ENCODE results near the gene AGBL5.

The AGBL5 gene

DNA sequence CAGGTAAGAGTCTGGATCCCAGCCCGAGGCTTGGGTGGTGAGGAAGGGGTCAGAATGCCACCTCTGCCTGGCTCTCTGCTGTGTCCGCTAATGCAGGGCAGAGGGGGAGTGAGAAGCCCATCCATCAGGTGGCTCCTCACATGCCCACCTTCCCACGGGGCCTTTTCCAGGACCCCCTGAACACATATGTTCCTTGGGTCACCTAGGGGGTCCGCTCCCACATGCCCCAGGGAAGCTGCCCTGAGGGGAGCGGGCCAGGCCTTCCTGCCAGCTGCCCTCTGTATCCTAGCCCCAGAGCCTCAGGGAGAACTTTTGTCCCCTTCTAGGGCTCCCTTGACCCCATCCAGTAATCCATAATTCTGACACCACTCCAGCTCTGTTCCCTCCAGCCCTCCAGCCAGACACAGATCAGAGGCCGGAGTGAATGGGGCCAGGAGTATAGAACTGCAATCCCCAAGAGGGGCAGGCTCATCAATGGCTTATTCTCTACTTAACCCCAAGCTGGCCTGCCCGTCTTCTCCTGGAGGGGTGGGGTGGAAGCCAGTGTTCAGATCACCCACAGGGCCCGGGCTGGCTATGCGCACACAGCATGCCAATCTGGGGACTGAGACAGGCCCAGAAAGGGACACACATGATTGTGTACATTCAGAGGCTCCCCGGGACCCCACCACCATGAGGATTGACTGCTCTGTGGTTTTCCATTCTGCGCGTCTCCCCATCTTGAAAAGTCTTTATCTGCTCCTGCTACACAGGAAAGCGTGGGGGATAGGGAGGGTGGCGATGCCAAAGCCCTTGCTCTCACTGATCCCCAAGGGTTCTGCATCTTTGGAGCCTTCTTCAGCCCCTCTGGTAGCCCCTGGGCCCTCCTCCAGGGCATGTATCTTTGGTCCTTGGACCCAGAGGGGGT, 28.0 kb downstream of the AGBL5 start:
- DNase-seq, result no peak

DNA sequence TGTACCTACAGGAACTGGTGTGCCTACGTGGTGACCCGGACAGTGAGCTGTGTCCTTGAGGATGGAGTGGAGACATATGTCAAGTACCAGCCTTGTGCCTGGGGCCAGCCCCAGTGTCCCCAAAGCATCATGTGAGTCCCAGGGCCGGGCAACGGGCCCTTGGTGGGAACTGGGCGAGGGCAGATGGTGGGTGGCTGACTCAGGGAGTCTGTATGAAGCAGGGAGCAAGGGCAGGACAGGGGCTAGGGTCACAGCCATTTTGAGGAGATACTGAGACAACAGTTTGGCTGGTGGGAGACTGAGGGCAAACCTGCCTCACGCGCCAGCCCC, 28.6 kb downstream of the AGBL5 start:
- no peak for DNase-seq

DNA sequence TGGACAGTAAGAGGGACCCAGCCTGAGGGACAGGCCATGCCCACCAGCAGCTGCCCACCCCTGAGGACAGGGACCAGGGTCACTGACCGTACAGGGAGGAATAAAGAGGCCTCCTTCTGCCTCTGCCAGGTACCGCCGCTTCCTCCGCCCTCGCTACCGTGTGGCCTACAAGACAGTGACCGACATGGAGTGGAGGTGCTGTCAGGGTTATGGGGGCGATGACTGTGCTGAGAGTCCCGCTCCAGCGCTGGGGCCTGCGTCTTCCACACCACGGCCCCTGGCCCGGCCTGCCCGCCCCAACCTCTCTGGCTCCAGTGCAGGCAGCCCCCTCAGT, 29.1 kb downstream of the AGBL5 start:
- DNase-seq, result no peak

DNA sequence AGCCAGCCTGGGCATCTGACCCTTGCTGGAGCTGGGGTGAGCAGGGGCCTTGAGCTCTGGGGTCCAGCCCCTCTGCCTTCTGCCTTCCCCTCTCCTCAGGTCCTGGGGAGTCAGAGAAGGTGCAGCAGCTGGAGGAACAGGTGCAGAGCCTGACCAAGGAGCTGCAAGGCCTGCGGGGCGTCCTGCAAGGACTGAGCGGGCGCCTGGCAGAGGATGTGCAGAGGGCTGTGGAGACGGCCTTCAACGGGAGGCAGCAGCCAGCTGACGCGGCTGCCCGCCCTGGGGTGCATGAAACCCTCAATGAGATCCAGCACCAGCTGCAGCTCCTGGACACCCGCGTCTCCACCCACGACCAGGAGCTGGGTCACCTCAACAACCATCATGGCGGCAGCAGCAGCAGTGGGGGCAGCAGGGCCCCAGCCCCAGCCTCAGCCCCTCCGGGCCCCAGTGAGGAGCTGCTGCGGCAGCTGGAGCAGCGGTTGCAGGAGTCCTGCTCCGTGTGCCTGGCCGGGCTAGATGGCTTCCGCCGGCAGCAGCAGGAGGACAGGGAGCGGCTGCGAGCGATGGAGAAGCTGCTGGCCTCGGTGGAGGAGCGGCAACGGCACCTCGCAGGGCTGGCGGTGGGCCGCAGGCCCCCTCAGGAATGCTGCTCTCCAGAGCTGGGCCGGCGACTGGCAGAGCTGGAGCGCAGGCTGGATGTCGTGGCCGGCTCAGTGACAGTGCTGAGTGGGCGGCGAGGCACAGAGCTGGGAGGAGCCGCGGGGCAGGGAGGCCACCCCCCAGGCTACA, 30.7 kb downstream of the AGBL5 start:
- no peak for DNase-seq

DNA sequence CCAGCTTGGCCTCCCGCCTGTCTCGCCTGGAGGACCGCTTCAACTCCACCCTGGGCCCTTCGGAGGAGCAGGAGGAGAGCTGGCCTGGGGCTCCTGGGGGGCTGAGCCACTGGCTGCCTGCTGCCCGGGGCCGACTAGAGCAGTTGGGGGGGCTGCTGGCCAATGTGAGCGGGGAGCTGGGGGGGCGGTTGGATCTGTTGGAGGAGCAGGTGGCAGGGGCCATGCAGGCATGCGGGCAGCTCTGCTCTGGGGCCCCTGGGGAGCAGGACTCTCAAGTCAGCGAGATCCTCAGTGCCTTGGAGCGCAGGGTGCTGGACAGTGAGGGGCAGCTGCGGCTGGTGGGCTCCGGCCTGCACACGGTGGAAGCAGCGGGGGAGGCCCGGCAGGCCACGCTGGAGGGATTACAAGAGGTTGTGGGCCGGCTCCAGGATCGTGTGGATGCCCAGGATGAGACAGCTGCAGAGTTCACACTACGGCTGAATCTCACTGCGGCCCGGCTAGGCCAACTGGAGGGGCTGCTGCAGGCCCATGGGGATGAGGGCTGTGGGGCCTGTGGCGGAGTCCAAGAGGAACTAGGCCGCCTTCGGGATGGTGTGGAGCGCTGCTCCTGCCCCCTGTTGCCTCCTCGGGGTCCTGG, 31.4 kb downstream of the AGBL5 start:
- DNase-seq, result no peak

DNA sequence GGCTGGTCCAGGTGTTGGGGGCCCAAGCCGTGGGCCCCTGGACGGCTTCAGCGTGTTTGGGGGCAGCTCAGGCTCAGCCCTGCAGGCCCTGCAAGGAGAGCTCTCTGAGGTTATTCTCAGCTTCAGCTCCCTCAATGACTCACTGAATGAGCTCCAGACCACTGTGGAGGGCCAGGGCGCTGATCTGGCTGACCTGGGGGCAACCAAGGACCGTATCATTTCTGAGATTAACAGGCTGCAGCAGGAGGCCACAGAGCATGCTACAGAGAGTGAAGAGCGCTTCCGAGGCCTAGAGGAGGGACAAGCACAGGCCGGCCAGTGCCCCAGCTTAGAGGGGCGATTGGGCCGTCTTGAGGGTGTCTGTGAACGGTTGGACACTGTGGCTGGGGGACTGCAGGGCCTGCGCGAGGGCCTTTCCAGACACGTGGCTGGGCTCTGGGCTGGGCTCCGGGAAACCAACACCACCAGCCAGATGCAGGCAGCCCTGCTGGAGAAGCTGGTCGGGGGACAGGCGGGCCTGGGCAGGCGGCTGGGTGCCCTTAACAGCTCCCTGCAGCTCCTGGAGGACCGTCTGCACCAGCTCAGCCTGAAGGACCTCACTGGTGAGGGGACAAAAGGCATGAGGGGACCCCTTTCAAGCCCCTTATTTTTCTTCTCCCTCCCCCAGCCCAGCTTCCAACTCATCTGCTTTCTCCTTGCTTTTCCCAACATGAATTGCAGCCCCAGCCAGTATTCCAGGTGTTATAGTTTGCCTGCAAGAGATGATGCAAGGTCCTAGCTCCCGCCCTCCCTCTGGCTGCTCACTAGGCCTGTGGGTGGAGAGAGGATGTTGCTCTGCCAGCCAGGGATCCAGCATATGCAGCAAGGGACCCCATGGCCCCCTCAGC, 32.2 kb downstream of the AGBL5 start:
- no peak for DNase-seq

DNA sequence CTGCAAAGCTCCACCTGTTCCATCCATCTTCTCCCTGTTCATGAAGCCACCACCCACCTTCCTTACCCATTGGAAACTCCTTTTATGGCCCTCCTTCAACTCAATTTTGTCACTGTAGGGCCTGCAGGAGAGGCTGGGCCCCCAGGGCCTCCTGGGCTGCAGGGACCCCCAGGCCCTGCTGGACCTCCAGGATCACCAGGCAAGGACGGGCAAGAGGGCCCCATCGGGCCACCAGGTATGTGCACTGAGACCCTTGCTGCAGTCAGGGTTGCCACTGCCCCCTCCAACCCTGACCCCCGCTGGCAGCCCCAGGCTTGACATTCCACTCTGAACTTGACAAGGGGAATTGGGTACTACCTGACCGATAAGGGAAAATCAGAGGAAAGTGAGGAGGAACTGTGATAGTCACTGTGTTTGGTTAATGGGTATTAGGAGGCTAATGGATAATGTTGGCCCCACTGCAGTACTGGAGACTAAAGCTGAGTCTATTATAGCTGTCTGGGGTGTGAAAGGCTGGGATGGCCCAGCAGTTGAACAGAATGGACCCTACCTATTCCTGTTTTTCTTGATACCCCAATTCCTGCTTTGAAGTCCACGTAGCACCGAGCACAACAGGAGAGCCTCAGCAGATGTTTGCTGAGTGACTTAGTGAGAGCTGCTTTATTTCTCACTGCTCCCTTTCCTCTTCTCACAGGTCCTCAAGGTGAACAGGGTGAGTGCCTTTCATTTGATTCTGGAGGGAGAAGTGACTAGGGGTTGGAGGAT, 33.0 kb downstream of the AGBL5 start:
- no peak for DNase-seq

DNA sequence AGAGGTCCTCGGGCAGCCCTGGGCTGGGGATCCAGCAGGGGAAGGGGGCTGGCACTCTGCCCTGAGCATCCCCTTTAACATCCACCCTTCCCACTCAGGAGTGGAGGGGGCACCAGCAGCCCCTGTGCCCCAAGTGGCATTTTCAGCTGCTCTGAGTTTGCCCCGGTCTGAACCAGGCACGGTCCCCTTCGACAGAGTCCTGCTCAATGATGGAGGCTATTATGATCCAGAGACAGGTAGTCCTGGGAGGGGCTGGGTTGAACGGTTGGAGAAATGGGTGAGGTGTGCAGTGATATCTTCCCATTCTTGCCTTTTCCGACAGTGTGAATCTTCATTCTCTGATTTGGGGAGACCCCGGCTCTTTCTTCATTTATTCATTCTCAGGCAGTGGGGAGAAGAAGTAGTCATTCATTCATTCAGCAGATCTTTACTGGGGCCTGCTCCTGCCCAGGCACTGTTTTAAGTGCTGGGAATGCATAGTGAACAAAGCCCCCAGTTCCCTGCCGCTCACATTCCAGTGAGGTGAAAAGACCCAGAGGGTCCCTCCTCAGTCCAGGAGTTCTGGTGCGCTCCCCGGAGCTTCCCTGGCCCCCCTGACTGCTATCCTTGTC, 33.7 kb downstream of the AGBL5 start:
- DNase-seq, result no peak

DNA sequence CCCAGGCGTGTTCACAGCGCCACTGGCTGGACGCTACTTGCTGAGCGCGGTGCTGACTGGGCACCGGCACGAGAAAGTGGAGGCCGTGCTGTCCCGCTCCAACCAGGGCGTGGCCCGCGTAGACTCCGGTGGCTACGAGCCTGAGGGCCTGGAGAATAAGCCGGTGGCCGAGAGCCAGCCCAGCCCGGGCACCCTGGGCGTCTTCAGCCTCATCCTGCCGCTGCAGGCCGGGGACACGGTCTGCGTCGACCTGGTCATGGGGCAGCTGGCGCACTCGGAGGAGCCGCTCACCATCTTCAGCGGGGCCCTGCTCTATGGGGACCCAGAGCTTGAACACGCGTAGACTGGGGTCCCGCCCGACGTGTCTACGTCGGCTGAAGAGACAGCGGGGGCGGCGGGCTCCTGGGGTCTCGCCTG, 34.2 kb downstream of the AGBL5 start:
- peak; percentile 20 for DNase-seq

DNA sequence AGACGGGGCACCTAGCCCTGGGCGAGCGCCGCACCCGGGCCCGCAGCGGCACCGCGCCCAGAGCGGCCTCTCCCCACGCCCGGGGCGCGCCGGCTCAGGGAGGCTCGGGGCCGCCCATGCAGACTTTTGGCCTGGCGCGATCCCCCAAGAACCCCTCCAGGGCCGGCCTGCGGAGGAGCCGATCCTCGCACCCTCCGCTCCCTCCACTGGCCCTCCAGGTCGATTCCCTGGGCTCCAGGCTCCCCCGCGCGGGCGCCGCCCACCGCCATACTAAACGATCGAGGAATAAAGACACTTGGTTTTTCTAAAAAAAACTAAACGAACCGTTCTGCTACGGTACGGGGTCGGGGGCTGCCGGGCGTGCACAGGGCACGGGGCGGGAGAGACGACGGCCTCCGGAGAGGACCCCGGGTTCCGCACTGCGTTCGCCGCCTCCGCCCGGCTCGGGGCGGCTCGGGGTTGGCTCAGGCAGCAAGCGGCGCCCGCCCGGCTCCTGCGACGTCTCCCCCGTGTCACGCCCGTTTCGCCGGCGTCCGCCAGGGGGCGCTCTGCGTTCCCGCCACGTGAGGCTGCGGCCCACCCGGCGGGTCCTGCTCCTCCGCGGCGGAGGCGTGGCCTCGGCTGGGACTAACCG, 34.7 kb downstream of the AGBL5 start:
- peak; percentile 98 for DNase-seq

DNA sequence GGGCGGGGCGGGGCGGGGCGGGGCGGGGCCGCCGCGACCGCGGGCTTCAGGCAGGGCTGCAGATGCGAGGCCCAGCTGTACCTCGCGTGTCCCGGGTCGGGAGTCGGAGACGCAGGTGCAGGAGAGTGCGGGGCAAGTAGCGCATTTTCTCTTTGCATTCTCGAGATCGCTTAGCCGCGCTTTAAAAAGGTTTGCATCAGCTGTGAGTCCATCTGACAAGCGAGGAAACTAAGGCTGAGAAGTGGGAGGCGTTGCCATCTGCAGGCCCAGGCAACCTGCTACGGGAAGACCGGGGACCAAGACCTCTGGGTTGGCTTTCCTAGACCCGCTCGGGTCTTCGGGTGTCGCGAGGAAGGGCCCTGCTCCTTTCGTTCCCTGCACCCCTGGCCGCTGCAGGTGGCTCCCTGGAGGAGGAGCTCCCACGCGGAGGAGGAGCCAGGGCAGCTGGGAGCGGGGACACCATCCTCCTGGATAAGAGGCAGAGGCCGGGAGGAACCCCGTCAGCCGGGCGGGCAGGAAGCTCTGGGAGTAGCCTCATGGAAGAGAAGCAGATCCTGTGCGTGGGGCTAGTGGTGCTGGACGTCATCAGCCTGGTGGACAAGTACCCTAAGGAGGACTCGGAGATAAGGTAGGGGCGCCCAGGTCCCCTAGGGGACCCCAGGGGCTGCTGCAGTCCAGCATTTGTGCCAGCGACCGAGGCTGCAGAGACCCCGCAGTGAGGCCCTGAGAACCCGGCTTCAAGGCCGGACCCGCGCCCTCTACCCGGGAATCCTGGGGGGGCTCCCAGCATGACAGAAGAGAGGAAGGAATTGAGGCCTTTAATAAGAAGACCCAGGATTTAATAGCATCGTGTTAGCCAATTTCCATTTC, 35.5 kb downstream of the AGBL5 start, which contains the start of gene KHK:
KHK (plus strand) TSS at position 49 of the 870 bp plus-strand sequence; CDS start at position 537, 488 bp downstream.
- no peak for DNase-seq

DNA sequence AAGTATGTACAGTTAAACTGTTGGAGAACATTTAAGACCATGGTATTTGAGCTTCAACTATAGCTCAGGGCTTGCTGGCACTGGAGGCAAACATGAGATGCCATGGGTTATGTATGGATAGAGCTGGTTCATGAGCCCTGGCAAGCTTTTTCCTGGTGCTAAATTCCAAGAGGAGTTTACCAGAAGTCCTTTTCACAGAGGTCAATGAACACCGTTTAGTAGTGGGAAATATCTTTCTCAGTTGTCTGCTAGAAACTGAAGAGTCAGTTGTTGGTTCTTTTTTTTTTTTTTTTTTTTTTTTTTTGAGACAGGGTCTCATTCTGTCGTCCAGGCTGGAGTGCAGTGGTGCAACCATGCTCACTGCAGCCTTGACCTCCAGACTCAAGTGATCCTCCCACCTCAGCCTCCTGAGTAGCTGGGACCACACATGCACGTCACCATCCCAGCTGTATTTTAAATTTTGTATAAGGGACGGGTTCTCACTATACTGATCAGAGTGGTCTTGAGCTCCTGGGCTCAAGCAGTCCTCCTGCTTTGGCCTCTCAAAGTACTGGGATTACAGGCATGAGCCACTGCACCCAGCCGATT, 36.4 kb downstream of the AGBL5 start:
- no peak for DNase-seq

DNA sequence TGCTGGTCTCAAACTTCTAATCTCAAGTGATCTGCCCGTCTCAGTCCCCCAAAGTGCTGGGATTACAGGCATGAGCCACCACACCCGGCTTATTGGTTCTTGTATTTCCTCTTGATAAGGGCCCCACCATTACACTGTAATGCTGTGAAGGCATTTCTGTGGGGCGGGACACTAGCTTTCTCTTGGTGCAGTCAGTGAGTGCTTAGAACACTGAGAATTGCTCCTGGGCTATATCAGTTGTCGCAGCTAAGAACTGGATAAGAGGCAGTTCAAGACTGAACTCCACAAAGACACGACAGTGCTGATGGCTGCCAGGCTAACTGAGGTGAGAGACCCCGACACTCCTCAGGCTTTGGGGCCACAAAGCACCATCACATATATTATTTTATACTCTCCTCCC, 37.2 kb downstream of the AGBL5 start:
- DNase-seq, result no peak

DNA sequence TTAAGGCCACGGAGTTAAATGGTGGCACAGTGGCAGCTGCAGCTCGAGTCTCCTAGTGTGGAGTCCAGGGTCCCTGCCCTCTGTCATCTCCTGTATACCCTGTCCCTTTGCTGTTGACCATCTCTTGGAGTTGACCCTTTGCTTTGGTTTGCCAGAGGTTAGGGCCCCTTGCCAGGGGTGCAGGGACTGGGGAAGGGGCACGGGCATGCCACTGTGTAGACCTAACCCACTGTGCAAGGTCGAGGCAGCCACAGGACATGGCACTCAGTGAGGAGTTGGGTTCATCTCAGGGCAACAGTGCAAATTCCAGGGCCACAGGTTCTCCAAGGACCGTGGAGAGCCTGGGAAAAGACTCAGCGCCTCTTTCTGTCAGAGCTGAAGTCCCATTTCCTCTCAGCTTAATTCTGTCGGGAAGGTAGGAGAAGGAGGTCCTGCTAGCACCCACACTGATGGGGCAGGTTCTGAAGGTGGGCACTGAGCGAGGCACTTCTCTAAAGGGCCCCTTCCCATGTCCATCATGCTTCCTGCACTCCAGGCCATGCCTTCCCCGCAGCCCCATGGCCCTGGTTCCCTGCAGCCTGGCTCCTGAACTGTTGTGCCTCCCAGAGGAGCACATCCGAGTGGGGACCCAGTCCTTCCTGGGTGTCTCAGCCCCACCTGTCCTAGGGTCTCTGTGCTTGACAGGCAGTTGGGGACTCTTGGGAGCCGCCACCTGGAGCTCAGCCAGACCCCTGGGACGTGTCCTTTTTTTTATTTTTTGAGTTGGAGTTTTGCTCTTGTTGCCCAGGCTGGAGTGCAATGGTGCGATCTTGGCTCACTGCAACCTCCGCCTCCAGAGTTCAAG, 37.9 kb downstream of the AGBL5 start:
- DNase-seq, result no peak

DNA sequence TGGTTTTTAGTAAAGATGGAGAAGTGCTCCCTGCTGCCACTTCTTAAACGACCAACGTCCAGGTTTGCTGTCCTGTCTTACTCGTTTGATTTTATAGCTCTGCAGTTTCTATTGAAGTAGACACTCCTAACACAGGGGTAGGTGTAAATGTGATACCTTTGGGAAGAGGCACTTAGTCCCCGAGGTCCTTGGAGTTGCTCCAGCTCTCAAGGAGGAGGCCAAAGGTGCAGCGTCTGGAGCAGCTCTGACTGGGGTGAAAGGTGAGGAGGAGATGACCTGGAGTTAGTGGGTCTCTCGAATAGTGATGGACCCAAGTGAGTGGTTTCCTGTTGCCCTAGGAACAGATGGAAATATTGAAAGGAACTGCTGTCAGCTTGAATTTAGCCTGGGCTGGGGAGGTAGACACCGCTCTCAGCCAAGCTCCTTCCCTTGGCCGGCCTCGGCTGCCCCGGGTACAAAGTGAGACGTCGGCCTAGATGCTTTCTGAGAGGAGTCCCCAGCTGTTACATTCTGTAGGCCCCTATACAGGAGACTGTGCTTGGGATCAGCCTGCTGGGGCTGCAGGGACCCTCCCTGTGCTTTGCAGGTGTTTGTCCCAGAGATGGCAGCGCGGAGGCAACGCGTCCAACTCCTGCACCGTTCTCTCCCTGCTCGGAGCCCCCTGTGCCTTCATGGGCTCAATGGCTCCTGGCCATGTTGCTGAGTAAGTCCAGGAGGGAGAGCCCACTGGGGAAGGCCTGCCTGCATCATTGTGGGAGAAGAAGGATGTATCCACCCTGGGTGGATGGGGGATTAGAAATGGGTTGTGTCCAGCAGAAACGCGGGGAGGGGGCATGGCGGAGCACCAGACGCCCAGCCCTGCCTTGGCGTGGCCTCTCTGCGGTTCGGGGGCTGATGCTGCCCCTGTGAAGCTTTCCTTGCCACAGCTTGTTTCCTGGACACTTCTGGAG, 40.6 kb downstream of the AGBL5 start:
- DNase-seq, result no peak

DNA sequence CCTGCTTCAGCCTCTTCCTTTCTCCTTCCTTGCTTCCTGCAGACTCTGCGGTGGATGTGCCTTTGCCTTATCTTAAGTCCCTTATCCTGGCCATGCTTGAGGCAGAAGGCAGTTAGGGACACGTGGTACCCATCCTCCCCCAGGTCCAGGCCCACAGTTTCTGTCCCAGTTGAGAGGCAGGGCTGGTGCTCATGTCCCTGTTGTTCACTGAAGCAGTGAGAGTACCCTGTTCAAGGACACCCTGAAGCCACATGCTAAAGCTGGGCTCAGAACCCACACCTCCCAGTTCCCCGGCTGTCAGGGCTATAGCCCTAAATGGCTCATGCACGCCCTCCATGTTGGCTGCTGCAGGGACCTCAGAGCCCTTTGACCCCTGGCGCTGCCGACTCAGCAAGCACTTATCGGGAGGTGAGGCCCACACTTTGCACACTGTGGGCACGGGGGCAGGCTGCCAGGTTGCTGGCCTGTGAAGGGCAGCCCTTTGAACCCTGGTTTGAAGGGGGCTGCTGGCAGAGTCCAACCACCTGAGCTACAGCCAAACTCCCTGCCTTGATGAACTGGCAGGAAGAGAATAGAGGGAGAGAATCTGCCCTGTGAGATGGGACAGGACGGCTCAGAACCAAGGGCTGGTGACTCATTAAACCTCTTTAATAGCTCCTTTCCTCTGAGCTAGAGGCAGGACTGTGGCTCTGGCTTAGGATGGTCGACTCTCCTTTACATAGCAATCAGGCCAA, 41.4 kb downstream of the AGBL5 start:
- DNase-seq, result no peak

Data from activated gamma-delta T cell treated with Interleukin-2 at 50 U/mL for 16 hours (primary cell).